HG03521 (cell line): ENCODE results near the gene SRD5A3.

Experiments used
- ATAC-seq: cut with Tn5 transposase; IDR thresholded peaks from one replicate; pipeline ENCODE4 v1.9.1; 2021; ENCODE audit warnings: mild to moderate bottlenecking, moderate library complexity; ENCODE audit not compliant: unreplicated experiment

The SRD5A3 gene

GRCh38 chr4:55345980-55346850, at the start of gene SRD5A3:
Gene SRD5A3 (plus strand): TSS chr4:55346242. CDS start chr4:55346337, 95 bp downstream.
- ATAC-seq: peak; percentile 92

DNA sequence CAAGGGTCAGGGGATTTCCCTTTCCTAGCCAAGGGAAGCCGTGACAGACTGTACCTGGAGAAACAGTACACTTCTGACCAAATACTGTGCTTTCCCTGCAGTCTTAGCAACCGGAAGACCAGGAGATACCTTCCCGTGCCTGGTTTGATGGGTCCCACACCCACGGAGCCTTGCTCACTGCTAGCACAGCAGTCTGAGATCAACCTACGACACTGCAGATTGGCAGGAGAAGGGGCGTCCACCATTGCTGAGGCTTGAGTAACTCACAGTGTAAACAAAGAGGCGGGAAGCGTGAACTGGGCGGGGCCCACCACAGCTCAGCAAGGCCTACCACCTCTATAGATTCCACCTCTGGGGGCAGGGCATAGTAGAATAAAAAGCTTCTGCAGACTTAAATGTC, 48.7 kb upstream of the SRD5A3 start:
- ATAC-seq: no peak

GRCh38 chr4:55303760-55304165, 42.3 kb upstream of the SRD5A3 start:
- ATAC-seq: no peak

GRCh38 chr4:55304303-55304702, 41.7 kb upstream of the SRD5A3 start:
- ATAC-seq: no peak

DNA sequence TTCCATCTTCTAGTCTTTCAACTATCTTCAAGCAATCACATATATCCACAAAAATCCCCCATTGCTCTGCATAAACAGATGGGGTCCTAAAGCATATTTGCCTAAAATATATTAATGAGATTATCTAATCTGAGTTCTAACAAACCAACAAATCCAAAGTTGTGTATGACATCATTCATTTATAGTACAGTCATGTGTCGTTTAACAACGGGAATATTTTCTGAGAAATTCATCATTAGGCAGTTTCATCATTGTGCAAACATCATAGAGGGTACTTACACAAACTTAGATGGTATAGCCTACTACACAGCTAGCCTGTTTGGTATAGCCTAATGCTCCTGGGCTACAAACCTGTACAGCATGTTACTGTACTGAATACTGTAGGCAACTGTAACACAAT, 38.0 kb upstream of the SRD5A3 start:
- no peak for ATAC-seq

GRCh38 chr4:55311792-55312488, 34.1 kb upstream of the SRD5A3 start:
- no peak for ATAC-seq

DNA sequence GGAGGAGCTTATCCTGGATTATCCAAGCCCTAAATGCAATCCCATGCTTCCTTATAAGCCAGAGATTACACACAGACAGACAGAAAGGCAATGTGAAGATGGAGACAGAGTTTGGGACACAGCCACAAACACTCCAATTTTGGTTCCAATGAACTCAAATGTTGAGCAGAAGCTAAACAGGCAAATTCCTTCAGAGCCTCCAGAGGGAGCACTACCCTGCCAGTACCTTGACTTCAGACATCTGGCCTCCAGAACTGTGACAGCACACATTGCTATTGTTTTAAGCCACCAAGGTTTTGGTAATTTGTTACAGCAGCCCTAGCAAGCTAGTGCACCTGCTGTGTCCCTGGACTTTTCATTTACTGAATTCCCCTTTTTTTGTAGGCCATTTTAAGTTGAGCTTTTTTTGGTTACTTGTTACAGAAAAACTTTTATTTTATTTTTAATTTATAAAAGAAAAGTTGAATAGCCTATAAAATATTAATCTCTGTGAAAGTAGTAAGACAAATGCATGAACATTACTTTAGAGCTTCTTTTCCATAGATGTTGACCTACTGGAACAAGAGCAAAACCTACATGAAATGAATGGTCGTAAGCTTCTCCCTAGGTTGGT, 33.4 kb upstream of the SRD5A3 start:
- ATAC-seq: peak; percentile 70

DNA sequence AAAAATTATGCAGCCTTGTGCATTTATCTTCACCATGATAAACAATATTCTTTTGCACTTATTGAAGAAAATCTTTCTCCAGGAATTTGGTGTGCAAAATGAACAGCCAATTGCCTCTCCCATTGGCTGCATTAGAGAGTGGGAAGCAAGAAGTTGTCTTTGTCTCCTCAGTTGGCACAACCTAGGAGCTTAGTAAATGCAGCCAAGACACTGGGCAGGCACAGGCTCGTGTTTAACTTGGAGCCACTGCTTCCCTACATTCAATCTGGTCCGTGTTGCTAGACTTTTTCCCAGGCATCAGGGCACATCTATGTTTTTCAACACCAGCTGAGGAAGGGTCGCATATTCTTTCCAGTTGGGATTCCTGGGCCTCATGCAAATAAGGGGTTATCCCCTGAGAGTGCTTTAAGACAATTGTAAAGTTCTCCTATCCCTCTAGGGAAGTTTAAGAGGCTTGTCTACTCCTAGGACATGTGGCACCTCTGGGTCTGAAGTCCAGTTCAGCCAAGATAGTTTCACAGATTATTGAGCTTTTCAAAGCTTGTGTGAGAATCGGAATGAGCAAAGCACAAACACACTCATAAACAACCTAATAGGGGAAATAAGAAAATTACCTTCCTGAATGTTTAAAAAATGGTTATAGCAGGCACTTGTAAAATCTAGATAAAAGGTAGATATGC, 31.8 kb upstream of the SRD5A3 start:
- ATAC-seq: no peak

DNA sequence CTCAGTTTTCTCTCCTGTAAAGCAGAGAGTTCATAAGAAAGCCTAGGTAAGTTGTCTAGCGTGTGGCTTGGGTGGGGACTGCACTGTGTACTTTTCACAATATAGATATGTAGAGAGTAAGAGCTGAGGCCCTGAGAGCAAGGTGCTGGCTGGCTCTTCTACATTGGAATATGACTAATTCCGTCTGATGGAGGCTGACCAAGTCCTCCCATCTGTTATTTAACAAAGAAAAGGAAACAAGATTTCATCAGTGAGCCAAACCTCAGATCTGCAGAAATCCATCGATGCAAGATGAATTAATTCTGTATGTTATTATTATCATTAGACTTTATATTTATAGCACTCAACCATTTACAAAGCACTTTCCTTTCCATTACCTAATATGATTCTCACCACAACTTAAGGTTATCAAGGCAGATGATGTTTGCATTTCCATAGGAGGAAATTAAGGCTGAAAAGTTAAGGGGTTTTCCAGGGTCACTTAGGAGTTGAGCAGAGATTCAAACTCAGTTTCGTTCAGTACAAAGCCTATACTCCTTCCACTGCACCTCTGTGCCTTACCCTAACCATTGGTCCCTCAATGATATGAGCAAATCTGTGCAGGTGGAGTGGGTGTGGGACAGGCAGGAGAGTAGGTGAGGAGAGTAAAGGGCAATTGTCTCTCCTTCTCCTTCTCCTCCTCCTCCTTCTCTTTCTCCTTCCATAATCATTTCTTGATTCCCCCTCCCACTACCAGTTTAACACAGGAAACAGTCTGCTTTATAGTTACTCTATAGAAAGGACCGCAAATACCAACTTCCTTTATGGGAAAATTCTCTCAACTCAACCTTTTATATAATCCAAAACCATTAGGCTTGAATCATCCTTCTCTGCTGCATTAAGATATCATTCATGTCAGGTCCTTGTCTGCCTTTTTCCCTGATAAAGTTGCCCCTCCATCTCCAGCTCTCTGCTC, 27.6 kb upstream of the SRD5A3 start:
- no peak for ATAC-seq

DNA sequence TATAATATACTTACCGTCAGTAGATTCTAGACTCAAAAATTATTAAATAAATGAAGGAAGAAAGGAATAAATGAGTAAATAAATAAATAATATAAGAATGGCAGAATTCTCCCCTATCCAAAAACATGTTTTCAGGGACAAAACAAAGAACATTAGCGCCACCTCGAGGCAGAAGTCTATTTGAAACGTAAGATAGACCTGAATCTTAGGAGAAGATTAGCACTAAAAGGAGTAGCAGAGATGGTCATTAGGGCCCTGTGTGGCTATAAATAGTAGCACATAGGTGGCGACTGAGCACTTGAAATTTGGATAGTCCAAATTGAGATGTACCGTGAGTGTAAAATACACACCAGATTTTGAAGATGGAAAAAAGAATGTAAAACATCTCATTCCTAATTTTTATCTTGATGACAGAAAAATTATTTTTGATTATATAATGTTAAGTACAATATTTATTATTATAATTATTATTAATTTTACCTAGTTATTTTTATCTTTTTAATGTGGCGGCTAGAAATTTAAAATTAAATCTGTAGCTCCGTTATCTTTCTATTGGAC, 24.3 kb upstream of the SRD5A3 start:
- ATAC-seq: peak; percentile 51

GRCh38 chr4:55323375-55323774, 22.7 kb upstream of the SRD5A3 start:
- no peak for ATAC-seq

- no peak for ATAC-seq
Measured at GRCh38 chr4:55326629-55327028, 19.4 kb upstream of the SRD5A3 start.

- no peak for ATAC-seq
Measured at GRCh38 chr4:55329012-55329411, 17.0 kb upstream of the SRD5A3 start.

- no peak for ATAC-seq
Measured at GRCh38 chr4:55330241-55330640, 15.8 kb upstream of the SRD5A3 start.

DNA sequence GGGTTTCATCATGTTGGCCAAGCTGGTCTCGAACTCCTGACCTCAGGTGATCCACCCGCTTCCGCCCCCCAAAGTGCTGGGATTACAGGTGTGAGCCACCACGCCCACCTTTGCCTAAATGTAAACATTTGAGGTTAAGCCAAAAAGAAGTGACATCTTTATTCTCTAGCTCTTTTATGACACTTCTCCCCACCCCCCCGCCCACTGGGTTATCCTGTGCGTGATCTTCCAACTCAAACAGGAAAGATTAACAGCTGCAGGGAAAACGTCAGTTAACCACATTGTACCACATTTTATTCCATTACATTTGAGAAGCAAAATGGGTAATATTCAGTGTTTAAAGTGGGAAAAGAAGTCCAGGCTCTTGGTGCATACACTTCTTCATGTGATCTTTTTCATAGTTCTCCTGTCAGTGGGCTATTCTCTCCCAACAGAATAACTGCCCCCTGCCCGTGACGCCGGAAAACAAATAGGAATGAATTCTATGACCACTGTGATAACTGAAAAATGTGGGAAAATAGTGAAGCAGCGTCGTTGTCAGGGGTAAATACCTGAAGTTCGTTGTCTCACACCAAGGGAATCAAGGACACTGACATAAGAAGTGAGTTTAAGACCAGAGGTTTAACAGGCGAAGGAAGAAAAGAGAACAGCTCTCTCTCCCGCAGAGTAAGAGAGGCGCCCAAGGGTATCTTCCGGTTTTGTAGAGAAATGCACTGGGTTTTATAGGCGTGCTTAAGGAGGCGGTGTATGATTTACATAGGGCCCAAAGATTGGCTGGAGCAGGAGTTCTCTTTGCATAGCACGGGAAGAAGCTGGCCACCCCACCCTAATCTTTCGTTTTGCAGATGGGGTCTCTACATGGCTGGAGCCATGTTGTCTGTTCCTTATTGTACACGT, 9.7 kb upstream of the SRD5A3 start:
- ATAC-seq: no peak

- no peak for ATAC-seq
Measured at GRCh38 chr4:55337944-55338343, 8.1 kb upstream of the SRD5A3 start.

GRCh38 chr4:55338486-55338885, 7.6 kb upstream of the SRD5A3 start:
- ATAC-seq: no peak

DNA sequence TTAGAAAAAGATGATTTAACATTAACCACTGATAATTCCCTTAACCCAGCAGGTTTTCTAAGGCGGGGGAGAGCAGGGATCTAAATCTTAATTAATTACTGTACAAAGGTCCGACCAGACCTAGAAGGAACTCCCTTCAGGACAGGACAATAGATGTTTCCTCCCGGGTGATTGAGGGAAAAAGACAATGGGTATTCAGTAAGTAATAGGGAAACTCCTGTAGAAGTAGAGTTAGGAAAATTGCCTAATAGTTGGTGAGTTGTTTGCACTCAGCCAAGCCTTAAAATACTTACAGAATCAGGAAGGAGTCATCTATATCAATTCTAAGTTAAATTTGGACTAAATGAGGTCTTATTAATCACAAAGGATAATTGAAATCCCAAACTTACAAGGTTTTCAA, 5.8 kb upstream of the SRD5A3 start:
- ATAC-seq: no peak

GRCh38 chr4:55343887-55344286, 2.2 kb upstream of the SRD5A3 start:
- no peak for ATAC-seq
